Activated T-cell treated with anti-CD3 and anti-CD28 coated beads, Interleukin-2, amount 50 U/mL, for 4 hours (primary cell): ENCODE measurements around the gene TRIM58. TPM values are rescaled to one million over a fixed set of nuclear protein-coding genes. Genes with fewer than 3 reads are reported as not detected.

ENCODE experiments used
- ATAC-seq, 2 donors: fragments of 200-7000 bp; cut with Tn5 transposase; one replicate each; pipeline ENCODE4 v1.10.0; 2021
- DNase-seq: peaks from one replicate; pipeline ENCODE4 v3.0.0-alpha.2; 2020
- H3K27me3 Mint-ChIP-seq: one replicate; pipeline ENCODE4 v1.8.0; 2021; ENCODE audit warnings: low read depth, mixed read lengths
- H3K36me3 Mint-ChIP-seq: one replicate; pipeline ENCODE4 v1.8.0; 2022; ENCODE audit warnings: mixed read lengths; ENCODE audit not compliant: insufficient read depth
- H3K4me1 Mint-ChIP-seq: one replicate; pipeline ENCODE4 v1.8.0; 2021; ENCODE audit warnings: low read depth, mixed read lengths
- H3K4me3 Mint-ChIP-seq: one replicate; pipeline ENCODE4 v1.8.0; 2021; ENCODE audit warnings: mild to moderate bottlenecking, moderate library complexity, mixed read lengths
- H3K9me3 Mint-ChIP-seq: one replicate; pipeline ENCODE4 v1.8.0; 2021; ENCODE audit warnings: mixed read lengths
- total RNA-seq, 3 donors: library from RNA; stranded (reverse); gene quantifications; one replicate each; pipeline ENCODE4 v1.2.1, GENCODE V29; 2021

Gene TRIM58
- total RNA-seq, 3 donors from 2014 or later: 0.11 to 0.28 (median 0.18) TPM

DNA sequence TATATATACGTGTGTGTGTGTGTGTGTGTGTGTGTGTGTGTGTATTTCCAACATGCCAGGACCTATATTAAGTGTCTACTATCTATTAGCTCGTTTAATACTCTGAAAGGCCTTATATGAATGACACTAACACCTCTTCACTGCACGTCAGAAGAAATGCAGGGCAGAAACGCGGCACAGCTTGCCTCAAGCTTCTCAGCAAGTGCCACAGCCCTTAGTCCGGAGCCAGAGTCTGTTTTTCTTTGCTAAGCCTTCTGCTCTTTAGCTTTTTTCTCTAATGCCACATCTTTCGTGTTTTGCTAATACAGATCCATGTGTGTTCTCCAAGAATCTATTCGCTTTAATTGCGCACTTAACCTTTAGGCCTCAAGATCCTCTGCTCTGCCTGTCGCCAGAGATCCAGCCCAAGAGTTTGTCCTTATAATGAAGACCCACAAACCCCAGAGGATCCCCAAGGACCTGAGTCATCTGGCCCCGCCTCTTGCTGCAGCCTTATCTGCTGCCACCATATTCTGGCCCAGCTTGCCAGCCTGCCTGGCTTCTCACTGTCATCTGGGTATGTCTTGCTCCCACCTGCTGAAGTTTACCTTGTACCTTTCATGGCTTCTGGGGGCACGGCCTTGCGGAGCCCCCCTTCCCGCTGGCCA is 2.0 kb upstream of the TRIM58 start:
- H3K9me3 Mint-ChIP-seq: no peaks in the 10 kb centered on the region
- peaks cover 9% of the 10 kb centered on the region for H3K4me1 Mint-ChIP-seq
- no peak for ATAC-seq
- no peak for DNase-seq
- no peaks in the 10 kb centered on the region for H3K36me3 Mint-ChIP-seq
- H3K4me3 Mint-ChIP-seq: no peak overlapping the region
- peaks cover 20% of the 10 kb centered on the region for H3K27me3 Mint-ChIP-seq

DNA sequence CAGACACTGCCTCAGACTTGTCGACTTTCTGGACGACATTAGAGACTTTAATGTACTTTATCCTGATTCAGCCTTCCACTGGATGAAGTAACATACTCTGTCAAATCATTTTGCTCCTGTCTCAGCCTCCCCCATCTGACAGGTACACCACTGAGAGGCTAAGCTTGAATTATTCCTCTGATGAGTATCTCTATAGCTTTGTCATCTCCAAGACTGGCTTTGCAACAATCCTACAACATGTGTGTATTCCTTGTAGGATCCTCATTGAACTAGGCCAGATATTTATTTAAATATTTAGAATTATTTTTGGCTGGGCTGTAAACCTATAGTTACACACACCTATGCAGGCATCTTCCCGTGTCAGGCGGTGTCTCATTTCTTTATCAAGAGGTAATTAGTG is 1.1 kb upstream of the TRIM58 start:
- Mint-ChIP-seq H3K36me3 (no peaks in the 10 kb centered on the region), H3K27me3 (peaks cover 25% of the 10 kb centered on the region), H3K4me3 (no peak overlapping the region), H3K9me3 (no peaks in the 10 kb centered on the region), H3K4me1 (peaks cover 9% of the 10 kb centered on the region)
- no peak for DNase-seq
- ATAC-seq: no peak

DNA sequence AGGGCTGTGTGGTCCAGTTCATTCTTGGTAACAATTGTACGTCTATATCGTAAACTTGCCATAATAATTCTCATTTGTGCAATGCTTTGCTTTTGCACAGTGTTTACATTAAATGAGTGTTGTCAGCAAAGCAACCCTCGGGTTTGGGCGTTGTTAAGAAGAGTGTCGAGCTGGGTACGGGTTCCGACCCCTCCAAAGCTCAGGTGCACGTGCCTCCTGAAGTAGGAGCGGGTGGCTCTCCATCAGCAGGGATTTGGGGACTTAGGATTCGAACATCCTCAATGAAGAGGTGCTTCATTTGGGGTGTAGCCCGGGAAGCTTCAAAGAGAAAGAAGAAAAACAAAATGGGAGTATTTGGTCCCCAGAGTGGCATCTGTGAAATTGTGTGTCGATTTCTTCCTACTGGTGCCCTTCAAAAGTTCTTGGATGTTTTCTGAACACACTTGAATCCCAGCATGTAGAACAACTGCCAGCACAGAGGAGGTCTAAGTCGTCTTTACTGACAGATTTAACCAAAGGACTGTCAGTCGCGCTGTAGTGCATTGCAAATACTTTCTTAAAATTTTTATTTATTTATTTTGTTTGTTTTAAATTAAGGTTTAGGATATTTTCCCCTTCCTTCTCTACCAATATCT is 1.1 kb downstream of the TRIM58 start:
- Mint-ChIP-seq H3K4me1 (peaks cover 9% of the 10 kb centered on the region), H3K27me3 (peaks cover 30% of the 10 kb centered on the region), H3K9me3 (no peaks in the 10 kb centered on the region), H3K4me3 (peak overlapping the region; percentile 73), H3K36me3 (no peaks in the 10 kb centered on the region)
- DNase-seq (no peak), ATAC-seq (peak in 1 of 2 donors; percentile 9)

DNA sequence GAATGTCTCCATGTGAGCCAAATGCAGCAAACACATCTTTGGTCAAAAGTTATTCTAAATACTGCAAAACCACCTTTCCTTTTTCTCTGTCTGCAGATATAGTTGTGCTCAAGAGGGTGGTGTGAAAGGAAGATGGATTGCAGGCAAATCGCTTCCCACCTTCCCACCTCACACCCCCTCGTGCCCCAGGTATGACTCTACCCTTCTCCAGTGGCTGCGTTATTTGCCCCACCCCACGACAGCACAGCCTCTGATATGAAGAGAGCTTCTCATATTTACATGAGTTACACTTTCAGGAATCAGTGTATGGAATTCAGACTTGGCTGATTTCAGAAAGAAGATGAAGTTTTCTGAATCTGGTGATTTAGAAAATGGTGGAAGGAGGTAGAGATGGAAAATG is 5.8 kb downstream of the TRIM58 start:
- DNase-seq: no peak
- ATAC-seq: no peak
- peaks cover 5% of the 10 kb centered on the region for H3K4me1 Mint-ChIP-seq

DNA sequence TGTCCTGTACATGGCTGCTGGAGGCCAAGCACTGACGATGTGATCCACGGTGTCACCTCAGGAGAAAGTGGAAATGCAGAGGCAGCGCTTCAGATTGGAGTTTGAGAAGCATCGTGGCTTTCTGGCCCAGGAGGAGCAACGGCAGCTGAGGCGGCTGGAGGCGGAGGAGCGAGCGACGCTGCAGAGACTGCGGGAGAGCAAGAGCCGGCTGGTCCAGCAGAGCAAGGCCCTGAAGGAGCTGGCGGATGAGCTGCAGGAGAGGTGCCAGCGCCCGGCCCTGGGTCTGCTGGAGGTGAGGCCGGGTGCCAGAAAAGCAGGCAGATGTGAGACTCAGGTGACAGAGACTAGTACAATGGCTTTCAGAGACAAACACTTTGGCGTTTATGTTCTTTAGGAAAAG is 7.7 kb downstream of the TRIM58 start:
- DNase-seq (no peak), ATAC-seq (no peak)
- Mint-ChIP-seq H3K4me3 (no peak overlapping the region), H3K36me3 (no peaks in the 10 kb centered on the region), H3K9me3 (peaks cover 2% of the 10 kb centered on the region), H3K27me3 (peaks cover 14% of the 10 kb centered on the region), H3K4me1 (no peaks in the 10 kb centered on the region)

More for the DNA sequence above, 5.8 kb downstream of the TRIM58 start:
- Mint-ChIP-seq H3K36me3 (no peaks in the 10 kb centered on the region), H3K27me3 (peaks cover 21% of the 10 kb centered on the region), H3K4me3 (no peak overlapping the region), H3K9me3 (no peaks in the 10 kb centered on the region)

DNA sequence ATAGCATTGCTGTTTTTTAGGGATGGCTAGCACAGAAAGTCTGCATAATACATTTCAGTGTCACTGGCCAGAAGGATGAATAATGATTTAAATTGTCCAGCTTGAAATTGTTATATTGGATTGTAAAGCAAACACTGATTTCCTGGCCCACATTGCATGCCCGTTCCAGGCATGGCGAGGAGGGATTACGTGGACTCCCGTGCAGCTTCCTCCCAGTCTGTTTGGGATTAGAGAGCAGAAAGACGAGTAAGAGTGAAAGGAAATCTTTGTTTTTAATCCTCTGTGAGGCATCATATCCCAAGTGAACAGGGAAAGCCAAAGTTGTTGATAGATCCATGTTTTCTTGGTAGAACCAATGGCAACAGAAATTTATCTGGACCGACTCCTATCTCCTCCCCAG is 8.4 kb downstream of the TRIM58 start:
- no peaks in the 10 kb centered on the region for H3K36me3 Mint-ChIP-seq
- peaks cover 3% of the 10 kb centered on the region for H3K9me3 Mint-ChIP-seq
- H3K4me1 Mint-ChIP-seq: no peaks in the 10 kb centered on the region
- ATAC-seq (no peak), DNase-seq (no peak)
- H3K27me3 Mint-ChIP-seq: peaks cover 13% of the 10 kb centered on the region
- no peak overlapping the region for H3K4me3 Mint-ChIP-seq

DNA sequence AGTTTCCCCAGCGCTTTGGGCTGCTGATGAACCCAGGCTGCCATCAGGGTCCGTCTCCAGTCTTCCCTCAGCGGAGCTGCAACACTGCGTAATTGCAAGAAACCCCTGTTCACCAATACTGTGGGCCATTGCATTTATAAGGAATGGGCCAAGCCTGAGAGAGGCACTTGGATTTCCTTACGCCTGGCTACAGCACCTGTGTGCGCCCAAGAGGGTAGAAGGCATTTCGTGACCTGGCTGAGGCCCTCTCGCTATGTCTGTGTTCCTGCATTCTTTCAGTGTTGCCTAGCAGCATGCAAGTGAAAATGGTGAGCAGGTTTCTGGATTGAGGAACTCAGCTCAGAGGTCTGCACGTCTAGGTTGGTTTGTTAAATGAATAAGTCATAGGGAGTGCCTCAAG is 26.4 kb downstream of the TRIM58 start:
- ATAC-seq (no peak), DNase-seq (no peak)
- no peaks in the 10 kb centered on the region for H3K36me3 Mint-ChIP-seq
- H3K9me3 Mint-ChIP-seq: no peaks in the 10 kb centered on the region
- no peaks in the 10 kb centered on the region for H3K4me1 Mint-ChIP-seq
- no peaks in the 10 kb centered on the region for H3K27me3 Mint-ChIP-seq
- no peak overlapping the region for H3K4me3 Mint-ChIP-seq

DNA sequence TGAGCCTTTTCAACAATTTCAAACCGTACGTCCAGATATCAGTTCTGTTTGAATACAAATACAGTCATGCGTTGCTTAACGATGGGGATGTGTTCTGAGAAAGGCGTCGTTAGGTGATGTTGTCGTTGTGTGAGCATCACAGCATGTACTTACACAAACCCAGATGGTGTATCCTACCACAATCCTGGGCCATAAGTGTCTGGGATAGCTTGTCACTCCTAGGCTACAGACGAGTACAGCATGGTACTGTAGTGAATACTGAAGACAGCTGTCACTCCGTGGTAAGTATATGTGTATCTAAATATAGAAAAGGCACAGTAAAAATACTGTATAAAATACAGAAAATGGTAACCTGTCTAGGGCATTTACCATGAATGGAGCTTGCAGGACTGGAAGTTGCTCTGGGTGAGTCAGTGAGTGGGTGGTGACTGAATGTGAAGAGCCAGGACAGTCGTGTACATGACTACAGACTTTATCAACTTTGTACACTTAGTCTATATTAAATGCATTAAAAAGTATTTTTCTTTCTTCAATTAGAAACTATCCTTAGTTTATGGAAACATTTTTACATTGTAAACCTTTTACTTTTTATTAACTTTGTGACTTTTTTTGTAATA is 27.9 kb downstream of the TRIM58 start:
- Mint-ChIP-seq H3K9me3 (no peaks in the 10 kb centered on the region), H3K36me3 (no peaks in the 10 kb centered on the region), H3K27me3 (no peaks in the 10 kb centered on the region), H3K4me1 (no peaks in the 10 kb centered on the region), H3K4me3 (no peak overlapping the region)
- DNase-seq: no peak
- ATAC-seq: no peak

DNA sequence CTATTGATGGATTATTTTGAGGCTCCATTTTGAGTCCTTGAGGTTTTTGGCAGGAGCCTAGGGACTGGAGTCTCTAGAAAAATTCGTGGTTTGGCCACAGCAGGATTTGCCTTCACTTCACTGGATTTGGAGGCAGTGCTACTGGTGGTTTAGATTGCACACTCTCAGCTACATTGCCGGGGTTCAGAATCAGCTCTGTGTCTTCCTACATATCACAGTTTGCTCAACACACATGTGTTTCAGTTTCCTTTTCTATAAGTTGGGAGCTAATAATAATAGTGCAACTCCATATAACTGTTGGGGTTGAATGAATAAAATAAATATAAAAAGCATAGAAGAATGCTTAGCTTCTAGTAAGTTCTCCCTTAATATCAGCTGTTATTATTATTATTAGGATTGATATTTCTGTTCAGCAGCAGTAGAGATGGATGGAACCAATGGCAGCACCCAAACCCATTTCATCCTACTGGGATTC is 38.2 kb downstream of the TRIM58 start, which contains the start of gene OR2W3:
OR2W3 (plus strand) TSS at position 425 of the 475 bp plus-strand sequence; CDS start at position 425, 0 bp downstream.
- Mint-ChIP-seq H3K4me1 (no peaks in the 10 kb centered on the region), H3K4me3 (no peak within 1 kb of the TSS), H3K9me3 (no peaks in the 10 kb centered on the region), H3K36me3 (no peaks in the 10 kb centered on the region), H3K27me3 (no peaks in the 10 kb centered on the region)
- ATAC-seq (no peak), DNase-seq (no peak)

DNA sequence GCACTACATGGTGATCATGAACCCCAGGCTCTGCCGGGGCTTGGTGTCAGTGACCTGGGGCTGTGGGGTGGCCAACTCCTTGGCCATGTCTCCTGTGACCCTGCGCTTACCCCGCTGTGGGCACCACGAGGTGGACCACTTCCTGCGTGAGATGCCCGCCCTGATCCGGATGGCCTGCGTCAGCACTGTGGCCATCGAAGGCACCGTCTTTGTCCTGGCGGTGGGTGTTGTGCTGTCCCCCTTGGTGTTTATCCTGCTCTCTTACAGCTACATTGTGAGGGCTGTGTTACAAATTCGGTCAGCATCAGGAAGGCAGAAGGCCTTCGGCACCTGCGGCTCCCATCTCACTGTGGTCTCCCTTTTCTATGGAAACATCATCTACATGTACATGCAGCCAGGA is 39.0 kb downstream of the TRIM58 start:
- H3K4me3 Mint-ChIP-seq: no peak overlapping the region
- H3K36me3 Mint-ChIP-seq: no peaks in the 10 kb centered on the region

GRCh38 chr1:247904122-247904521 is 47.1 kb downstream of the TRIM58 start:
- H3K27me3 Mint-ChIP-seq: no peaks in the 10 kb centered on the region
- DNase-seq (no peak), ATAC-seq (no peak)
- no peak overlapping the region for H3K4me3 Mint-ChIP-seq
- H3K36me3 Mint-ChIP-seq: no peaks in the 10 kb centered on the region
- peaks cover 14% of the 10 kb centered on the region for H3K9me3 Mint-ChIP-seq
- peaks cover 25% of the 10 kb centered on the region for H3K4me1 Mint-ChIP-seq

More for the DNA sequence above, 39.0 kb downstream of the TRIM58 start:
- H3K27me3 Mint-ChIP-seq: no peaks in the 10 kb centered on the region
- H3K9me3 Mint-ChIP-seq: no peaks in the 10 kb centered on the region
- H3K4me1 Mint-ChIP-seq: no peaks in the 10 kb centered on the region
- ATAC-seq: no peak
- DNase-seq: no peak

- peaks cover 25% of the 10 kb centered on the region for H3K4me1 Mint-ChIP-seq
- no peak for ATAC-seq
- no peak overlapping the region for H3K4me3 Mint-ChIP-seq
- peaks cover 14% of the 10 kb centered on the region for H3K9me3 Mint-ChIP-seq
- no peaks in the 10 kb centered on the region for H3K36me3 Mint-ChIP-seq
- H3K27me3 Mint-ChIP-seq: no peaks in the 10 kb centered on the region
- no peak for DNase-seq
These were observed 48.2 kb downstream of the TRIM58 start for GRCh38 chr1:247905181-247905580.

DNA sequence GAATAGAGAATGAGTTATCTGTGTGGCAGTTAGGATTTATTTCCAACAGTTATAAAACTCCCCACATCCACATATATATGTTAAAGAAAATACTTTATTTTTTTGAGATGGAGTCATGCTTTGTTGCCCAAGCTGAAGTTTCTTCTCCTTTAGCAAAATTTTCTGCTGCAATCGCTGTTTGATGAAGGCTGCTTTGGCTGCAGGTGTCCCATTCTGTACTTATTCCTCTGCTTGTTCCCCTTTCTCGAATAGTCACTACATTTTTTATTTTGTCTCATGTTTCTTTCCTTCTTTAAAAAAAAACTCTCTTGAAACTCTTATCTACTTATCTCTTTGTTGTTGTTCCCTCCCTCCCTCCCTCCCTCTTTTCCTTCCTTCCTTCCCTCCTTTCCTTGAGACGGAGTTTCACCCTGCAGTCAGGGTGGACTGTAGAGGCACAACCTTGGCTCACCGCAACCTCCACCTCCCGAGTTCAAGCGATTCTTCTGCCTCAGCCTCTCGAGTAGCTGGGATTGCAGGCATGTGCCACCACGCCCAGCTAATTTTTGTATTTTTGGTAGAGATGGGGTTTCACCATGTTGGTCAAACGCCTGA is 49.0 kb downstream of the TRIM58 start:
- peaks cover 25% of the 10 kb centered on the region for H3K4me1 Mint-ChIP-seq
- DNase-seq: no peak
- peak overlapping the region; percentile 66 for H3K4me3 Mint-ChIP-seq
- no peaks in the 10 kb centered on the region for H3K36me3 Mint-ChIP-seq
- ATAC-seq: no peak
- H3K9me3 Mint-ChIP-seq: peaks cover 14% of the 10 kb centered on the region
- H3K27me3 Mint-ChIP-seq: peaks cover 2% of the 10 kb centered on the region

DNA sequence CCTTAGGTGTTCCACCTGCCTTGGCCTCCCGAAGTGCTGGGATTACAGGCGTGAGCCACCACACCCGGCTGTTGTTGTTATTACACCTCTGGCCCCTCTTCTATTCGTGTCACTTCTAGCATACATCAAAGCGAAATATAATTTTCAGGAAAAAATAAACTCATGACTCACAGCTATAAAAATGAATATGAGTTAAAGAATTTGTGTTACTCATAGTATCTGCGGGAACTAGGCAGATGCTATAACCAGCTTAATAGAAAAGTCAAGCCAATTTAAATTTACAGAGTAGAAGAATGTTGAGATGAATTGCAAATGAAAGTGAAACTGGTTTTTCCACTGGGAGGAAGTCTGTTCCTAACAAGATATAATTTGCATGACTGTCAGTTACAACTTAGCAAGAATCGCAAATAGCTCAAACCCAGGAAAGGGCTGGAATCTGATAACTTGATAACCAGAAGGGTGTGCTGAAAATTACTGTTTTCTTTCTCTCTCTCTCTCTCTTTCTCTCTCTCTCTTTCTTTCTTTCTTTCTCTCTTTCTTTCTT is 49.6 kb downstream of the TRIM58 start:
- H3K4me1 Mint-ChIP-seq: peaks cover 25% of the 10 kb centered on the region
- H3K27me3 Mint-ChIP-seq: peaks cover 2% of the 10 kb centered on the region
- peak overlapping the region; percentile 66 for H3K4me3 Mint-ChIP-seq

More for the DNA sequence above, 49.6 kb downstream of the TRIM58 start:
- ATAC-seq (peak; percentile 93 to 94), DNase-seq (no peak)
- H3K36me3 Mint-ChIP-seq: no peaks in the 10 kb centered on the region
- peaks cover 14% of the 10 kb centered on the region for H3K9me3 Mint-ChIP-seq
